Bronchial epithelial cell (primary cell): ENCODE results near the gene PLA2G1B. TPM values are rescaled to one million over a fixed set of nuclear protein-coding genes. Genes with fewer than 3 reads are reported as not detected.

Experiments
- DNase-seq: peaks from one replicate; pipeline ENCODE4 v3.0.0-alpha.2; 2010; ENCODE audit warnings: low read depth
- FAIRE-seq: peaks from 2 replicates; lab custom pipeline; 2011; peaks lifted over from hg19 to GRCh38; lab: Jason Lieb, UNC
- H3K27me3 ChIP-seq: 2 replicates; pipeline ENCODE4 v1.5.1; 2011; ENCODE audit warnings: low read length; ENCODE audit not compliant: control insufficient read depth, insufficient read depth
- H3K36me3 ChIP-seq: 2 replicates; pipeline ENCODE4 v1.5.1; 2011; ENCODE audit warnings: low read length; ENCODE audit not compliant: control insufficient read depth, insufficient read depth
- H3K4me3 ChIP-seq: 2 replicates; pipeline ENCODE4 v1.5.1; 2011; ENCODE audit warnings: mild to moderate bottlenecking, low read depth, low read length, control low read depth
- CTCF ChIP-seq: IDR thresholded peaks from 2 replicates; pipeline ENCODE4 v1.5.1; 2011; ENCODE audit warnings: mild to moderate bottlenecking, moderate library complexity, low read length, control low read depth, inconsistent platforms; ENCODE audit not compliant: insufficient read depth, severe bottlenecking
- total RNA-seq: library from RNA; depleted of rRNA; stranded (reverse); fragments of >200 nt; gene quantifications from 2 replicates; pipeline ENCODE4 v1.2.1, GENCODE V29; 2014

PLA2G1B gene
- total RNA-seq, 1 donor from 2014 or later, result not detected

DNA sequence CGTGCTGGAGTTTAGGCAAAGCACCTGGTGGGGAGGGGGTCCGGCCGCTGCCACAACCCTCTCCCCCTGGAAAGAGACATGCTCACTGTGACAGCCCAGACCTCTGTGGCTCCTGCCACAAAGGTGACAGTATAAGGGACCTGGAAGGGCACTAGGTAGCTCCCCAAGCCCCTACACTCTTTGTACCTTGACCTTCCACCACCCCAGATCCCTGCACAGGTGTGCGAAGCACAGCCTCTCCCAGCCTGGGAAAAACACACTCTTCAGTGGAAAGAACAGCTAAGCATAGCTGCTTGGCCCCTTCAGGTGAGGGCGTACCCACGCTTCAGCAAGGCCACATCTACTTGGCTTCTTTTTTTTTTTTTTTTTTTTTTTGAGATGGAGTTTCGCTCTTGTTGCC is 4.9 kb upstream of the PLA2G1B start:
- no peak for TF ChIP-seq CTCF
- Histone ChIP-seq H3K4me3 (no peak overlapping the region), H3K36me3 (no peaks in the 10 kb centered on the region), H3K27me3 (peaks cover 3% of the 10 kb centered on the region)
- FAIRE-seq, result no peak
- DNase-seq, result no peak

DNA sequence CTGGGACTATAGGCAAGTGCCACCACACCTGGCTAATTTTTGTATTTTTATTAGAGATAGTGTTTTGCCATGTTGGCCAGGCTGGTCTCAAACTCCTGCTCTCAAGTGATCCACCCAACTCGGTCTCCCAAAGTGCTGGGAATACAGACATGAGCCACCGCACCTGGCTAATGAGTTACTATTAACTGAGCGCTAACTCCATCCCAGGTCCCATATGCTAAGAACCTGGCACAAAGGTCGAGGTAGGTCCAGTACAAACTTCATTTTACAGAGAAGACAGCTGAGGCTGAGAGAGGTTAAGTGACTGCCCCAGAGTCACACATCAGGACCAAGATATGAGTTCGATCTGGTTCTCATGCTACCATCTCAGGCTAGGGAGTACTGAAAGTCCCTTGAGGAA is 4.5 kb upstream of the PLA2G1B start:
- H3K4me3 ChIP-seq, result no peak overlapping the region
- peaks cover 4% of the 10 kb centered on the region for H3K27me3 ChIP-seq
- no peaks in the 10 kb centered on the region for H3K36me3 ChIP-seq
- DNase-seq, result no peak
- FAIRE-seq, result no peak
- no peak for TF ChIP-seq CTCF

GRCh38 chr12:120331390-120331789 is 3.8 kb upstream of the PLA2G1B start:
- H3K4me3 ChIP-seq, result no peak overlapping the region
- H3K27me3 ChIP-seq, result peaks cover 4% of the 10 kb centered on the region
- FAIRE-seq, result no peak
- DNase-seq, result no peak
- TF ChIP-seq CTCF, result no peak
- H3K36me3 ChIP-seq, result no peaks in the 10 kb centered on the region

GRCh38 chr12:120328228-120328627 is 649 bp upstream of the PLA2G1B start:
- Histone ChIP-seq H3K4me3 (no peak overlapping the region), H3K36me3 (no peaks in the 10 kb centered on the region), H3K27me3 (peaks cover 4% of the 10 kb centered on the region)
- DNase-seq (no peak), FAIRE-seq (no peak)
- no peak for TF ChIP-seq CTCF

DNA sequence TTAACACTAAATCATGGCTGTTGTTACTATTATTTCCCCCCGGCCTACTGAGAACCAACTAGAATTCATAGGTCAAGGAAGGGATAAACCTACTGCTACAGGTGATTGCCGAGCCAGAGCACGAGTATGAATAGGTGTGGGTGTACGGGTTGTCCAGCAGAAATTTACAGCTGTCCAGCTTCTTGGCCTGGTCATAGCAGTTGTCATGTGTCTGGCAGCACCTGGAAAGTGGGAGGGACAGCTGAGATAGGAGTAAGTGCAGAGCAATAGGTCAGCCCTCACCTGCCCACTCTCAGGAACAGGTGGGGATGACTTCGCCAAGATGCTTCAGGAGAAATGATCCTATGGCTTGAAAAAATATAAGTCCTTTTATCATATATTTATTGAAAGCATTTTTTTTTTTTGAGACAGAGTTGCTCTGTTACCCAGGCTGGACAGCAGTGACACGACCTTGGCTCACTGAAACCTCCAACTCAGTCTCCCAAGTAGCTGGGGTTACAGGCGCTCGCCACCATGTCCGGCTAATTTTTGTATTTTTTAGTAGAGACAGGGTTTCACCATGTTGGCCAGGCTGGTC is 2.6 kb downstream of the PLA2G1B start:
- Histone ChIP-seq H3K4me3 (no peak overlapping the region), H3K36me3 (no peaks in the 10 kb centered on the region), H3K27me3 (peaks cover 4% of the 10 kb centered on the region)
- DNase-seq (no peak), FAIRE-seq (no peak)
- TF ChIP-seq CTCF, result no peak

- Histone ChIP-seq H3K4me3 (no peak overlapping the region), H3K36me3 (no peaks in the 10 kb centered on the region), H3K27me3 (peaks cover 4% of the 10 kb centered on the region)
- TF ChIP-seq CTCF, result no peak
- DNase-seq (no peak), FAIRE-seq (no peak)
Observed at GRCh38 chr12:120323772-120324171, 3.8 kb downstream of the PLA2G1B start.
